Hematopoietic multipotent progenitor cell treated with erythropoietin and hydrocortisone succinate and interleukin-3 and kit ligand, for 4 days (in vitro differentiated cells): Measurements from ENCODE around the gene AQP2.

ENCODE experiments used
- DNase-seq: peaks from one replicate; pipeline ENCODE4 v3.0.0-alpha.2; 2015

Gene AQP2

GRCh38 chr12:49950273-49951251 lies at the start of gene AQP2:
Gene AQP2, plus strand, starts transcription at chr12:49950737. Its CDS starts 94 bp downstream, at chr12:49950831.
- DNase-seq: no peak

- DNase-seq: no peak
Observed at GRCh38 chr12:49901026-49901425, 49.5 kb upstream of the AQP2 start.

- no peak for DNase-seq
Observed at GRCh38 chr12:49901986-49902385, 48.6 kb upstream of the AQP2 start.

- DNase-seq: no peak
Observed at GRCh38 chr12:49902399-49903350, 47.9 kb upstream of the AQP2 start.

GRCh38 chr12:49903351-49903699 lies 47.2 kb upstream of the AQP2 start:
- DNase-seq: no peak

GRCh38 chr12:49903700-49904423 lies 46.7 kb upstream of the AQP2 start, which contains the start of gene FAIM2:
Gene FAIM2, minus strand, starts transcription at chr12:49903900. Its CDS starts 108 bp downstream, at chr12:49903792.
- peak; percentile 14 for DNase-seq

GRCh38 chr12:49904601-49905000 lies 45.9 kb upstream of the AQP2 start:
- no peak for DNase-seq

GRCh38 chr12:49905718-49906314 lies 44.7 kb upstream of the AQP2 start:
- DNase-seq: no peak

- no peak for DNase-seq
Observed at GRCh38 chr12:49907352-49907751, 43.2 kb upstream of the AQP2 start.

GRCh38 chr12:49909356-49909755 lies 41.2 kb upstream of the AQP2 start:
- DNase-seq: no peak

GRCh38 chr12:49909826-49910225 lies 40.7 kb upstream of the AQP2 start:
- DNase-seq: peak; percentile 8

- DNase-seq: no peak
Observed at GRCh38 chr12:49910331-49911212, 40.0 kb upstream of the AQP2 start.

- no peak for DNase-seq
Observed at GRCh38 chr12:49911213-49911605, 39.3 kb upstream of the AQP2 start.

GRCh38 chr12:49912345-49913255 lies 37.9 kb upstream of the AQP2 start:
- DNase-seq: no peak

GRCh38 chr12:49916129-49916919 lies 34.2 kb upstream of the AQP2 start:
- DNase-seq: no peak

- DNase-seq: no peak
Observed at GRCh38 chr12:49917166-49917787, 33.3 kb upstream of the AQP2 start.

GRCh38 chr12:49917788-49918173 lies 32.8 kb upstream of the AQP2 start:
- no peak for DNase-seq

GRCh38 chr12:49920241-49920914 lies 30.2 kb upstream of the AQP2 start:
- DNase-seq: no peak
